ENCODE data around the gene BHLHE23.

Gene BHLHE23

DNA sequence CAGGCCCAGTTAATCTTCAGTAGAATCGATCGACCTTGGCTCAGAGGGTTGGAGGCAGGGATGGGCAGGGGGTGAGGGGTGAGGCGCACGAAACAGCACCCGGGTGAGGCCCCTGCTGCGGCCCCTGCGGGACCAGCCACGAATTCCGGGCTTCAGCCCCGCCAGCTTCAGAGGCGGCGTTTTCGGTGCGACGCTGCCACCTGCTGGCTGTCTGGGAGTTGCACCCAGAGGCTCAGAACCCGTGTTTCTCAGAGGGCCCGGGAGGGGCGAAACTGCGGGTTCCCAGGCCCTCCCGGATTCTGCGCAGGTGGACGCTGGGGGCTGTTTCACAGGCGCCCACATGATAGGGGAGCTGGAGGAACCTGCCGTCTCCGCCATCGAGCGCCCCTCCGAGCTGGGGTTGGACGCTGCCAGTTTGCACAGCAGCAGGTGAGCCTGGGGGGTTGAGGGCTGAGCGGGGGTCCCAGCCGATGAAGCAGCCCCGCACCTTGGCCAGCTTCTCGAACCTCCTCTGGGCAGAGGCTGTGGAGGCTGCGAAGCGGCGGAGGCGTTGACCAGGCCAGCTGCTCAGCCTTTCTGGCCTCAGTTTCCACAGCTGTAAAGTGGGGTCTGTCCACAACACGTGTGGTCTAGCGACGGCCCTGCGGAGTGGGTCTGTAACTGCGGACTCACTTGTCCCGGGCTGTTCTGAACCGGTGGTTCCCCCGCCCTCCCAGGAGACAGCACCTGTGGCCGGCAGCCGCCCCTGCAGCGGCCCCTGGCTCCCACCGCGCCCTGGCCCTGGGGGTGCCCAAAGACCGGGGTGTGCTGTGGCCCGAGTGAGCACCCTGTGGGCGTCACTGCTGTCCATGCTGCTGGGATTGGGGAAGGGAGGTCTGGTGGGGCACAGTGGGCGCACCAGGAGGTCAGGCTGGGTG, 2.5 kb upstream of the BHLHE23 start:
- peak; percentile 13 for DNase-seq (ENCODE audit: low read depth)

DNA sequence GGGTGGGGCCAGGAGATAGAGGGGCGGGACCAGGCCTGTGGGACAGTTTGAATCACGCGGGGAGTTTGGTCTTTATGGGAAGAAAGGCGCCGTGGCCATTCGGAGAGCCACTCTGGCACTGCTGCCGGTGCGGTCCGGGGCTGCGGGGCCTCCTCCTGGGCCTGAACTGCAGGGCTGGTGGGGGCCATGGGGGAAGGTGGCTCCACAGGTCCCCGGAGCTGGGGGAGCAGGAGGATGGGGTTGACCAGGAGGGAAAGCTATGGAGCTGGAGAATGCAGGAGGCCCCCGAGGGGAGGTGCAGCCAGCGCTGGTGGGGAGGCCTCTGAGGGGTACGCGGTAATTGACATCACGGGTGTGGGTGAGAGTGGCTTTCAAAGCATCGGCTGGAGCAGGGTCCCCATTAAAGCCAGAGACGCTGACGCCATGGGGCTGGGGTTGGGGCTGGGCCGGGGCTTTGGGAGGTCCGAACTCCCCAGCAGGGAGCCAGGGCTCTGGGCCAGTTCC, 1.8 kb upstream of the BHLHE23 start:
- no peak for DNase-seq (ENCODE audit: low read depth)

DNA sequence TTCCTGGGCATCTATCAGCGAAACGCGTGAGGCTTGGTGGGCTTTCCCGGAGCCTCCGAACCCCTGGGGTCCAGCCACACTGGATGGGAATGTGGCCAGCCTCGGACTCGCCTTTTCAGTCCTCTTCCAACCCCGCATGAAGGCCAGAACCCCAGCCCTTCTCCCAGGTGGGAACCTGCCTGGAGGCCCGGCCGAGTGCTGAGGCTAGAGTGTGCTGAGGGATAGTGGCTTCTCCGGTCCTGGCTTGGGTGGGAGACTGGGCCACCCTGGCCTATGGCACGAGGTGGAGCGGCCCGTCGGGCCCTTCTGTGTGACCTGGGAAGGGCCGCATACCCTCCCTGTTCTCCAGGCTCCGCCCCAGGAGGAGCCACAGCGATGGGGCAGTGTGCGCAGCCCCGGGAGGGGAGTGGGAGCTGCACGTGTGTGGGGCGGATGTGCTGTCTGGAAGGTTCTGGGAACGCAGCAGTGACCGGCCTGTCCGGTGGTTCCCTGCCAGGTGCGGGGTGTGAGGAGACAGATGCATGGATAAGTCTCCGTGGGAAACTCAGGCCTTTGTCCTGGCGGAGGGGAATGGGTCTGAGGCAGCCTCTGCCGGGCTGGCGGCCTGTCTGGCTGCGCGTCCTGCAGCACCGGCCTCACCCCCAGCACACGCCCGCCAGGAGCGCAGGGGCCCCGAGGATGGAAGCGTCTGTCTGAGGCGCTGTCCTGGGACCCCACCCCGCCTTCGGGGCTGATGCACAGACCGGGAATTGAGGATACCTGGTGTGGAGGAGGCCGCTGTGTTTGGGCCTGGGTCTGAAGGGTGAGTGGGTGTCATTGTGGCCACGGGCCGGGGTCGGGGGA, 1.1 kb upstream of the BHLHE23 start:
- no peak for DNase-seq (ENCODE audit: low read depth)

DNA sequence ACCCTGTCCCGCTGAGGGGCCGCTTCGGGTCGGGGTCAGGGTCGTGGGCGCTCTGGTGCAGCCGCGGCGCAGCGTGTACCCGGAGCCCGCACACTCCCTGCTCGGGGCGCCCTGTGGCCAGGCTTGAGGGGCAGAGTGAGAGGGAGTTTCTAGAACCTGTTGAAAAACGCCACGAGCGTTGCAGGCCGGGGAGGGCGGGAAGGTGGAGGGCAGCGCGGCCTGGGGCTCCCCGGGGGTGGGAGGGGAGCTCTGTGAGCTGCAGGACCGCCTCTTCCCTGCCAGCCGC, 539 bp upstream of the BHLHE23 start:
- no peak for DNase-seq (ENCODE audit: low read depth)

DNA sequence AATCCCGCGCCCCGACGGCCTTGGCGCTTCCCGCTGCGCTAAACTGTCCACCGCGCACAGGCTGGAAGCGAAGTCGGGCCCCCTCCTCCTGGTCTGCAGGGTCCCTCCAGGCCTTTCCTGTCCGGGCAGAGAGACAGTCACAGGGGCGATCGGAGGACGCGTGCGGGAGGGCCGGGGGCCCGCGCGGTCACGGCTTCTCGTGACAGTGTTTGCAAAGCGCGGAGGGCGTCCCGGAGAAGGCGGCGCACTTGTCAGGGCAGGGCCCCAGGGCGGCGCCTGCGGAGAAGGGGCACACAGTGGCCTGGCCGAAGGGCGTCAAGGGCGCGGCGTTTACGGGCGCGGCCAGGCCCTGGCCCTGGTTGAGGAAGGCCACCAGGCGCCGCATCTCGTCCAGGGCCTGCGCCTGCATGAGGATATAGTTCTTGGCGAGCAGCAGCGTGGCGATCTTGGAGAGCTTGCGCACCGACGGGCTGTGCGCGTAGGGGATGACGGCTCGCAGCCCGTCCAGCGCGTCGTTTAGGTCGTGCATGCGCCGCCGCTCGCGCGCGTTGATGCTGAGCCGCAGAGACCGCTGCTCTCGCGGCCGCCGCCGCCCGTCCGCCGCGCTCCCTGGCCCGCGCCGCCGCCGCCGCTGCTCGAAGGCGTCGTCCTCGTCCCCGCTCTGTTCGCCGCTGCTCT, 763 bp downstream of the BHLHE23 start:
- no peak for DNase-seq (ENCODE audit: low read depth)

DNA sequence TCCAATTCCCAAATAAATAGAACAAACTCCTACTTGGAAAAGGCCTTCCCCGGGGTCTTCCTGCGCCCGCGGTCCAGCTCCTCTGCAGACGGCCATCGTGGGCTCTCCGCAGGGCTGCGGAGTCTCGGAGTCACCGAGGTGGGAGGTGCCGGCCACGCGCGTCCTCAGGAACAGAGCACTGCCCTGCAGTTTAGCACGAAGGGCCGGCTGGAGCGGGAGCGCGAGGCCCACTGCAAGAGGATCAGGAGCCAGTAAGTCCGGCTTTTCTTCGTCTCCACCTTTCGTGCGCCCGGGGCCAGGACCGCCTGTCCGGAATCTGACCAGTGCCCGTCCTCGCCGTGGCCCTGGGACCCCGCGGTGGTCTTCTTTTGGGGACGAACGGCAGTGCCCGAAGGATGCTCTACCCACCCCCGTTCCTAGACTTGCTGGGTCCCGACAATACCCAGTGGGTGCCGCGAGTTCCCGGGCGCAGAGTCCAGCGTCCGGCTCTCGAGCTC, 1.4 kb downstream of the BHLHE23 start:
- DNase-seq (ENCODE audit: low read depth): no peak

DNA sequence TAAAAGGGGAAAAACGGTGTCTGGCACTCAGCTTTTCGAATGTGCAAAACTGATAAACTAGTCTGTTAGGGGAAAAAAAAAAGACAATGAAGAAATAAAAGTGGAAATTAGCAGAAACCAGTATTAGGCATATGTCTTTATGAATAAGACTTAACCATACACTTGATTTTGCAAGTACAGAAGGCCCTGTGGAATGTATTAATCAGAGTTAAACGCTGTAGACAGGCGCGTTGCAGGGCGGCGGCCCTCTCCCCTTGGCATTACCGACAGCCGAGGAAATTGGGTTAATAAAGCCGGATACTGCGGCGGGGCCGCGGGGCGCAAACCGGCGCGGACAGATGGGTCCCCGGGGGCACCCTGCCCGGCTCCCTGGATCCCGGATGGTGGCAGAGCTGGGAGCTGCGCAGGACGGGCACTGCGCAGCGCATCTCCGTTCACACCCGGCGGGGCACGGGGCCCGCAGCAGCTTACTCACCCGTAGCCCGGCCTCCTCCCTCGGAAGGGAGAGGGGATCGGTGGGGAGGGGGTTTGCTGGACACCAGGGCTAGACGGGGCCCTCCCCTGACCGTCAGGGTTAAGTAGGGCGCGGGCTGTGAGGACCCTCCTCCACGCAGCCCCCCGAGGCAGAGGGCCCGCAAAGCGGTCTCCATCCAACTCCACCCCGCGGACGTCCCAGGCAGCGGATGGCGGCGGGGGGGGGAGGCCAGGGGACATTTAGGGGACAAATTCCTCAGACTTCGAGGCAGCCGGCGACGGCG, 2.0 kb downstream of the BHLHE23 start:
- no peak for DNase-seq (ENCODE audit: low read depth)

DNA sequence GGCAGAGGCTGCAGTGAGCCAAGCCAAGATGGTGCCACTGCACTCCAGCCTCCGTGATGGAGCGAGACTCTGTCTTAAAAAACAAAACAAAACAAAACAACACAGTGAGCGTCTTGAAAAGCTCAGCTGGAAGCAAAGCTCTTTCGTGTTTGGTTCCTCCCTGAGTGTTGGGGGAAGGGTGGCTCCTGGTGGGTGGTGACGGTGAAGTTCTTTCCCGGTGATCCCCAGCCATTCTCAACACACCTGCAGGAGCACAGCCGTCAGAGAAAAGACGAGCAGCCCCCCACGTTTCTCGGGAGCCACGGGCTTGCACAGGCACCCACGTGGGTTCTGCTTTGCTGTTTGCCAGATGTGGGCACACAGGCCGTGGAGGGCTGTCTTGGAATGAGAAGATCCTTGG, 3.2 kb downstream of the BHLHE23 start:
- DNase-seq (ENCODE audit: low read depth): no peak

DNA sequence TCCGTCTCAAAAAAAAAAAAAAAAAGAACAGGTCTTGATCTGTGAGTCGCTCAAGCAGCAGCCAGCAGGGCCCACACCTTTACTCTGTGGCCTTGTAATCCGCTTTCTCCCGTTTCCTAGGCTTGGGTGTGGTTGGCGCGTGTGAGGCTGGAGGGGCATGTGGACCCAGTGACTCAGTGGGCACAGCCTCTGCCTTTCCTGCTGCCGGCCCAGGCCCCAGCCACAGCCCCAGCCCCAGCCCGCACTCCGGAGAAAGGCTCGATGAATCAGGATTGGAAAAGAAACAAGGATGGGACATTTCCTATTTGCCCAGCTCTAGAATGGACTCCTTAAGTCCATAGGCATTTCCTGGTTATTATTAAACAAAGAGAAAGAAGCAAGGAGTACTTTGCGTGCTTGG, 4.3 kb downstream of the BHLHE23 start:
- DNase-seq (ENCODE audit: low read depth): no peak

DNA sequence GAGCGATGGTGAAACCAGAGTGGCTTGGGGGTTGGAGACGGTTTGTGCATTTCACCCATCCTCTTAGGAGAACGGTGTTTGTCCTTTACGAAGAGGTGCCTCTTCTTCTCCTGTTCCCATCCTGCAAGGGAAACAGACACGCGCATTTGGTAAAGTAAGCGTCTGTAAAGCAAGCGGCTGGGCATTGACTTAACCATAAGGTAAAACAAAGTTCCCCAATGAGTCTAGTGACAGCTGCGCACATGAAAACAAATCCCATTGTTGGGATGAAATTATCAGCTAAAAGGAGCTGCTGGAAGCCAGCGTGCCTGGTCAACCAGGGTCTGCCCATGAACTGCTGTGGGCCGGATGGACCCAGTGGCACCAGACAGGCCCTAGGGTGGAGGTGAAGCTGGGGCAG, 5.8 kb downstream of the BHLHE23 start:
- DNase-seq (ENCODE audit: low read depth): no peak

DNA sequence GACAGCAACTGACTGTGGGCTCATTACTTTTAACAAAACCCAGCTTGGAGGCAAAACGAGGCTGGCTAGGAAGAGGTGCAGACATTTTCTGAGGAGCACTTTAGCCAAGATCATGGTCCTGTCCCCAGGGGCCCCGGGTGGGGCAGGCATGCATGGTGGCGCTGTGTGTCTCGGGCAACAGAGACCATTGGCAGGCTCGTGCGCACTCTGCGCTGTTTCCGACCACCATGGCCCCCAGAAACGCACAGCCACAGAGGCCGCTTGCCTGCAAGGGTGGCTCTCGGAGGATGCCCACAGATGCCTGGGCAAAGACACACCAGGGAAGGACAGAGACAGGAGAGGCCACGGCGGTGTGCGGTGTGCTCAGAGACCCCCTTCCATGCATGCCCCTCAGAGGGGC, 6.7 kb downstream of the BHLHE23 start:
- DNase-seq (ENCODE audit: low read depth): no peak

DNA sequence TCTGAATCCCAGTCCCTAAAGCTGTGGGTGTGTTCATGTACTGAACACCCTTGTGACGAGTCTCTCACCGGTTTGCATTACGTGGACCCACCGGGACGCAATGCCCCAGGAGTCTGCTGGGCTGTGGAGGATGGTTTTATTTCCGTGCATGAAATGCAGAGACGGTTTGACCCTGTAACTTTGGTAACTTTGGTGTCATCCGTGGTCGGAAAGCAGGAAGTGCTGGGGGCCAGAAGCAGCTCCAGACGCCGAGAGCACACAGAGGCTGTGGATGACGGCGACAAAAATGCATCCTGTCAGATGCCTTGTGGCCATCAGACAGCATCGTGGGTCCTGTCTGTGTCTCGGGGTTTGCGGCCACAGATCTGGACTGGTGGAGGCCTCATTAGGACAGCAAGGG, 7.2 kb downstream of the BHLHE23 start:
- DNase-seq (ENCODE audit: low read depth): no peak

DNA sequence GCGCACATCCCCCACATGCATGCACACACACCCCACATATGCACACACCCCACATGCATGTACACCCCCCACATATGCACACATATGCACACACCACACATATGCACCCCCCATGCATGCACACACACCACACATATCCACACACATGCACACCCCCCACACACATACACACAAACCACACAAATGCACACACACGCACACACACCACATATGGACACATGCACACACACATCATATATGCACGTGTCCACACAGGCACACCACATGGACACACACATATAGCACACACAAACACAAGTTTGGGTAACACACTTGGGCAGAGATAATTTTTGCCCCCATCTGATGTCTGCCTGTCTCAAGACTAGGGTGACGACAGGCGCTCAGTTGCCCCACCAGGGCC, 8.3 kb downstream of the BHLHE23 start:
- DNase-seq (ENCODE audit: low read depth): no peak

DNA sequence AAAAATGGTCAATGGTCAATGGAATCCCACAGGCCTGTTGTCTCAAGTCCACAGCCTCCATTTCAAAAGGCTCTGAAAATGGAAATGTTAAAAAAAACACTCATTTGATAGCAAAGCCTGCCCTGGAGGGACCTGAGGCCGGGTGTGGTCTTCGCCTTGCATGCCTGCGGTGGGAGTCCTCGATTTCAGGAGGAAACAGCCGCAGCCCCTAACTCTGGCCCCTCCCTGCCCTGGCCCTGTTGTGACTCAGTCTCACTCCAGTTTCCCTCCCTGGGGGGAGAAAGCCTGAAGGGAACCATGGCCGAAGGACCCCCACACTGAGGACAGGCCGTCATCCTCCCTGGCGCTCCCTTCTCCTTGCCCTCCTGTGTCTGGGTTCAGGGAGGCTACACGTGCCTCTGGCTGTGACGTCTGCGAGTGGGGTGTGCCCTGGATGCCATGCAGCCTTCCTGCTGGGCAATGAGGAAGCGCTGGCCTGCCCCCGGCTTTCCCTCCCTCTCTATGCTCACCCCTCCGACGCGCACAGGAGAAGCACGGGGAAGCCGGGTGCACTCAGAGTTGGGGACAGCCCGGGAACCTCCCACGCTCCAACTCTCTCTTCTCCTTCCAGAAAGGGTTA, 9.2 kb downstream of the BHLHE23 start:
- no peak for DNase-seq (ENCODE audit: low read depth)

DNA sequence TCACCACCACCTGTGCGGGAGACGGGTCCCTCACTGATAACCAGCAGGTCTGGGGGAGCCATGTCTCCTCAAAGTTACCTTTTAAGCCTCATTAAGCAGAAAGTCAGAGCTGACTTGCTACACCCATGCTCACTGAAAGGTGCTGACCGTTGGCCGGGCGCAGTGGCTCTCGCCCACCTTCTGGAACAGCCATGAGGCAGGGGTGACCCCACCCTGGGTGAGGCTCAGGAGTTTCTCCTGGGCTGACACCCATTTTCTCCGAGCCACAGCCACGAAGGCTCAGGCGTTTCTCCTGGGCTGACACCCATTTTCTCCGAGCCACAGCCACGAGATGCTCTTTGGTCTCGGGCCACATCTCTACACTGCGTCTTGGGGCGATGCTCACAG, 10.2 kb downstream of the BHLHE23 start:
- no peak for DNase-seq (ENCODE audit: low read depth)

DNA sequence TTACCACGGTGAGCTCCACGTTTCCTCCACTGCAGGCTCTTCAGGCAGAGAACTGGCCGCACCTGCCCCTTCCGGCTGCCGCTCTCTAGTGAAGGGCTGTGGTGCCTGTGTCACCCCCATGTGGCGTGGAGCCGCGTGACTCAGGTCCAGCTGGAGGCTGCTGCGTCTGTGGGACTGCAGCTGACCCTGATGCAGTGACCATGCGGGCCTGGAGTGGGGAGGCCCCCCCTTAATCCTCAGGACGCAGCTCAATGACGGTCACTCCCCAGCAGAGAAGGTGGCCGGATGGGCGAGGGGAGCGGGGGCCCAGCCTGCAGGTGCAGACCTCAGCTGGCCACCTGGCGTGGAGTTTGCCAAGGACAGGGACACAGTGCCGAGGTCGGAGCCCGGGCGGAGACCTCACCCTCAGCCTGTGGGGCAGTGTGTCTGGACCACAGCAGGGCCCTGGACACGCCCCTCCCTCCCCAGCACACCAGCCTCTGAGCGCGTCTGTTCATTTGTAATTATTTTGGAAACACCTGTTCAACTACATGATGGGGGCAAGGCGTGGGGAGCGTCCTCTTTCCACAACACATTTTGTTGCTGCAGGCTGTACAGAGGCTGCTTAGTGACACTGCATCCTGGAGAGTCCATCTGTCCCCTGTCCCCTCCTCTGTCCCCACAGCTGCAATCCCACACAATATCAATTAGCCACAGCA, 10.7 kb downstream of the BHLHE23 start:
- no peak for DNase-seq (ENCODE audit: low read depth)

DNA sequence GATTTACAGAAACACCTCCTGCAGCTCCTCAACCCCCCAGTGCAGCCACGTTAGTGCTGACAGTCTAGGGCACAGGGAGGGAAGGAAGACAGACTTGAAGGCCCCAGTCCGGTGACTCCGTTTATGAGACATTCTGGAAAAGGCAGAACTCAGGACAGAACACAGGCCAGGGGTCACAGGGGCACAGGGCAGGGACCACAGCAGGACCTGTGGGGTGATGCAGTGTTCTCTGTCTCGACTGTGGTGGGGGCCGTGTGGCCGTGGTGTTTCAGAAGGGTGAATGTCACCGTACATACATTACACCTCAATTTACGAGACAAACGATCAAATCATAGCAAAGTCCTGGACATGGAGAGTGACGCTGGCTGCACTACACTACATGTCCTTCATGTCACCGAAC, 11.3 kb downstream of the BHLHE23 start:
- no peak for DNase-seq (ENCODE audit: low read depth)

DNA sequence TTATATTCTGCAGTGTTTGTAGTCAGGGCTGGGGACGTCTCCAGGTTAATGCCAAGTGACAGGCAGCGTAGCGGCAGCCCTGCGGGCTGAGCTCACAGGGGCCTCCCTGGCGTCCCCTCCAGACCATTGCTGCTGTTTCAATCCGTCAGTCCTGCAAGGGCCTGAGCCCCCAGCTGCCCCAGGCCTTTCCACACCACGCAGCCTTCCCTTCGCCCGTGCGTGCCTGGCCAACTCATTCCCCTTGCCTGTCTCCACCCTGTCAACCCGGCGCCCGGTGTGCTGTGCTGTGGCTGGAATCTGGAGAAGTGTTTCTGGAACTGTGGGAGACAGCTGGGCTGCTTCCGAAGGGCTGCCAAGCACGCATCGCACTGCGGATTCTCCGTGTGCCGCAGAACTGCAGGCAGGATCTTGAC, 11.9 kb downstream of the BHLHE23 start:
- no peak for DNase-seq (ENCODE audit: low read depth)

DNA sequence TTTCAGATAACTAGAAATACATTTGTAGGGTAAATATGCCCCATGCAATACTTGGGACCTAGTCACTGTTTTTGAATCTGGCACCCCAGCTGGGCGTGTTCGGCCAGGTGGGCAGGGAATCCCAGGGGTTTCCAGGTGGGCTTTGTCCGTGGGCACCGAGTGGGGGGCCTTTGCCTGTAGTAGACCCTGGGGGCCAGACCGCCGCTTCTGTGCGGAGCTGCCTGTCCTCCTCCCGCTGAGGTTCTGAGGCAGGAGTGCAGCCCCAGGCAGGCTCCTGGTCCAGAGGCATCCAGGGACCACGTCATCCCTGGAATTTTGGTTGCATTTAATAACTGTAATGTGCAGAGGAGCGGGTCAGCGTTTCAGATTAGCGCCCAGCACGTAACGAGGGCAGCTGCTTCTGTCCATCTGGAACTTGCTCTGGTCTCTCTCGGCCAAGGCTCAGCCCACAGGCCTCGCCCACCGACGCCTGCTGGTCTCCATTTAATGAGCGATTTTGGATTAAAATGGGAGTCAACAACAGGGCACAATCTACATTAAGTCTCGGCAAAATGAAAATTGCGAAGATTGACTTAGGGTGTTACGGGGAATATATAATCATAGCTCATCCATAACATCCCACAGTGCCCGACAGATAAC, 12.8 kb downstream of the BHLHE23 start:
- no peak for DNase-seq (ENCODE audit: low read depth)

DNA sequence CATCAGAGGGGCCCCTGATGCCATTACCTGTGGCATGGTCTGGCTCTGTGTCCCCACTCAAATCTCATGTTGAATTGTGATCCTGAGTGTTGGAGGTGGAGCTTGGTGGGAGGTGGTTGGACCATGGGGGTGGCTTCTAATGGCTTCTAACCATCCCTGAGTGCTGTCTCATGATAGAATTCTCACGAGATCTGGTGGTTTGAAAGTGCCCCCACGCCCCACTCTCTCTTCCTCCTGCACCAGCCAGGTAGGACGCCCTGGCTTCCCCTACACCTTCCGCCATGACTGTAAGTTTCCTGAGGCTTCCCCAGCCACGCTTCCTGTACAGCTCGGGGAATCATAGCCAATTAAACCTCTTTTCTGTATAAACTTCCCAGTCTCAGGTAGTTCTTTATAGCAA, 14.9 kb downstream of the BHLHE23 start:
- DNase-seq (ENCODE audit: low read depth): no peak

Measured in HS-5 (cell line).